ENCODE data around the gene FPR1. TPM values are rescaled to one million over a fixed set of nuclear protein-coding genes. Genes with fewer than 3 reads are reported as not detected.
A peak's percentile ranks its signal among the peaks of the same experiment; 100 is the strongest.

FPR1 gene
- total and polyA plus RNA-seq, 2 of the 13 experiments (the other 11 are each of a cell fraction or from before 2014, with no cell fraction given): not detected

DNA sequence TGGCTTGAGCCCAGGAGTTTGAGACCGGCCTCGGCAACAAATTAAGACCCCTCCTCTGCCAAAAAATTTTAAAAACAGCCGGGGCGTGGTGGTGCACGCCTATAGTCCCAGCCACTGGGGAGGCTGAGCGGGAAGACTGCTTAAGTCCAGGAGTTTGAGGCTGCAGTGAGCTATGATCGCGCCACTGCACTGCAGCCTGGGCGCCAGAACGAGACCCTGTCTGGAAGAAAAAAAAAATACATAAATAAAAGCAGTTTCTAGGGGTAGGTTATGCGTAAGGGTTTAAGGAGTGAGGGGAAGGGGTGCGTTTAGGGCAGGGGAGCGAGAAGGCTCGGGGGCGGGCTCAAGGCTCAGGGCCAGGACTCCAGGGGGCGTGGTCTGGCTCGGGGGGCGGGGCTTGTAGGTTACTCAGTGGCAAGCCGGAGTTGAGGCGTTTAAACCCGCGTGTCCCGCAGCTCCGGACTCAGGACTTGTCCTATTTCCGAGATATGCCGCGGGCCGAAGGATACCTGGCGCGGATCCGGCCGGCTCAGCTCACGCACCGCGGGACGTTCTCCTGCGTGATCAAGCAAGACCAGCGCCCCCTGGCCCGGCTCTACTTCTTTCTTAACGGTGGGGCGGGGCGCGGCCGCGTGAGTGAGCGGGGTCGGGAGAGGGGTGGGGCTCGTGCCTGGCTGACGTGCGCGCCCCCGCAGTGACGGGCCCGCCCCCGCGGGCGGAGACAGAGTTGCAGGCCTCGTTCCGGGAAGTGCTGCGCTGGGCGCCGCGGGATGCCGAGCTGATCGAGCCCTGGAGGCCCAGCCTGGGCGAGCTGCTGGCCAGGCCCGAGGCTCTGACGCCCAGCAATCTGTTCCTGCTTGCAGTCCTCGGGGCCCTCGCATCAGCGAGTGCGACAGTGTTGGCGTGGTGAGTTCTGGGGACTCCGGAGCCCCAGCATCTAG lies 47.8 kb downstream of the FPR1 start (continued):
- TF ChIP-seq ZNF326 (CRISPR knock-in tag; IDR thresholded peaks at IDR 0.05; ENCODE audit: borderline replicate concordance): no peak
- TF ChIP-seq MLXIP (CRISPR knock-in tag; IDR thresholded peaks at IDR 0.05; ENCODE audit: borderline replicate concordance): no peak
- TF ChIP-seq MYC (CRISPR knock-in tag; IDR thresholded peaks at IDR 0.05; ENCODE audit: borderline replicate concordance): 0 out of 2 replicates have a peak, but pooled peaks have one; percentile 13
- no peak for TF ChIP-seq ELF4 (CRISPR knock-in tag; IDR thresholded peaks at IDR 0.05; ENCODE audit: borderline replicate concordance)
- TF ChIP-seq FOXA1 (IDR thresholded peaks at IDR 0.05): no peak
- TF ChIP-seq FOXA1 (CRISPR knock-in tag; IDR thresholded peaks at IDR 0.05): no peak
- no peak for TF ChIP-seq GATA4 (IDR thresholded peaks at IDR 0.05; ENCODE audit: borderline replicate concordance, low read depth)
- TF ChIP-seq HNRNPLL (IDR thresholded peaks at IDR 0.05; ENCODE audit: low read depth, low read length, poor library complexity, severe bottlenecking): peak; percentile 12
- TF ChIP-seq ZNF329 (CRISPR knock-in tag; IDR thresholded peaks at IDR 0.05; ENCODE audit: low read depth): no peak
- TF ChIP-seq YY1 (IDR thresholded peaks at IDR 0.05; ENCODE audit: insufficient read depth, insufficient replicate concordance, low read depth, low read length): peak; percentile 25
- no peak for TF ChIP-seq KIAA2018 (CRISPR knock-in tag; IDR thresholded peaks at IDR 0.05; ENCODE audit: borderline replicate concordance)
- no peak for TF ChIP-seq GZF1 (CRISPR knock-in tag; IDR thresholded peaks at IDR 0.05)
- TF ChIP-seq YEATS2 (CRISPR knock-in tag; IDR thresholded peaks at IDR 0.05; ENCODE audit: borderline replicate concordance): peak; percentile 48; the same call in 1 of the 2 replicates
- peak; percentile 85 for TF ChIP-seq RBFOX2 (IDR thresholded peaks at IDR 0.05; ENCODE audit: low read depth, low read length)
- peak; percentile 31; the same call in 1 of the 2 replicates for TF ChIP-seq ZSCAN21 (CRISPR knock-in tag; IDR thresholded peaks at IDR 0.05; ENCODE audit: borderline replicate concordance)
- TF ChIP-seq SP1 (IDR thresholded peaks at IDR 0.05): no peak
- TF ChIP-seq SP1 (CRISPR knock-in tag; IDR thresholded peaks at IDR 0.05): no peak
- no peak for TF ChIP-seq MATR3 (CRISPR knock-in tag; IDR thresholded peaks at IDR 0.05)
- no peak for TF ChIP-seq CC2D1A (CRISPR knock-in tag; IDR thresholded peaks at IDR 0.05)
